ENCODE measurements around the gene SGIP1. TPM values are rescaled to one million over a fixed set of nuclear protein-coding genes. Genes with fewer than 3 reads are reported as not detected.
"Not testable (repeated sequence)": the region's sequence is repeated elsewhere in the genome, so short reads cannot be mapped to it uniquely, and the experiment has no call there.

SGIP1 gene
- total RNA-seq, 2 experiments from 2014 or later = not detected

DNA sequence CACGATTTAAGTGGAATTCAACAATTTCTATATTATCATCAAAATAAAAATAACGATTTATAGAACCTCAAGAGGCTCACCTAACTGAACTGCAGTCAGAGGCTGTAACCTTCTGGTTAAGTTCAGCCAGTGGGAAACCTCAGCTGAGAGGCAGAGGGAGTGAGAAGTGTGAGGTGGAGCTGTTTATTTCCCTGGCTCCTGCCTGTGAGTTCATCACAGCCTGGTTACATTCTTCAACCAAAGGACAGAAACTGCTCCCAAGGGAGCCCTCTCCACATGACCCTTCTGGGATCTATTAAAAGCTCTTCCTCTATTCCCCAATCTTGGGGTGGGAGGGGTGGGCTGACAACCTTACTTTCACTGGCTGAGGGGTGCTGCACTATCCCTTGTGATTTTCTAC, 240.5 kb downstream of the SGIP1 start:
- Mint-ChIP-seq H3K4me3 (no peak overlapping the region), H3K9me3 (no peaks in the 10 kb centered on the region), H3K27me3 (peaks cover 4% of the 10 kb centered on the region), H3K36me3 (no peaks in the 10 kb centered on the region), H3K27ac (no peak overlapping the region), H3K4me1 (peaks cover 21% of the 10 kb centered on the region)
- no peak for DNase-seq

- Mint-ChIP-seq H3K4me1 (peaks cover 9% of the 10 kb centered on the region), H3K9me3 (peaks cover 3% of the 10 kb centered on the region), H3K27ac (no peak overlapping the region), H3K27me3 (peaks cover 4% of the 10 kb centered on the region), H3K36me3 (no peaks in the 10 kb centered on the region), H3K4me3 (no peak overlapping the region)
- DNase-seq = no peak
Measured at GRCh38 chr1:66775646-66776045, 241.7 kb downstream of the SGIP1 start.

DNA sequence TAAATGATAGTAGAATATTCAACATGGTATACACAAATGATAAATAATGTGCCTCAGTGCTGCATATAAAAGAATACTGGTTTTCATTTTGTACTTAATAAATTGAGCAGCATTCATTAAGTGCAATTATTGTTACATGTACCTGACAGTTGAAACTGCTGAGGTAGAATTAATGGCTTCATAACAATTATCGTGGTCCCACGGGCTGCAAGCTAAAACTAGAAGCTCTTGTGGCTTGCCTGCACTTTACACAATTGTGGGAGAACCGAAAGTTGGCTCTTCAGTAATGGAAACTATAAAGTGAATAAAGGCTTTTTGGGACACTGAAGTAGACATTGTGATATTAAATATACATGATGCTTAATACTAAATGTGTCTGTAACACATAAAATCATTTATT, 243.9 kb downstream of the SGIP1 start:
- Mint-ChIP-seq H3K27ac (no peak overlapping the region), H3K9me3 (peaks cover 5% of the 10 kb centered on the region), H3K4me1 (peaks cover 5% of the 10 kb centered on the region), H3K36me3 (no peaks in the 10 kb centered on the region), H3K27me3 (peaks cover 4% of the 10 kb centered on the region), H3K4me3 (no peak overlapping the region)
- DNase-seq = no peak

DNA sequence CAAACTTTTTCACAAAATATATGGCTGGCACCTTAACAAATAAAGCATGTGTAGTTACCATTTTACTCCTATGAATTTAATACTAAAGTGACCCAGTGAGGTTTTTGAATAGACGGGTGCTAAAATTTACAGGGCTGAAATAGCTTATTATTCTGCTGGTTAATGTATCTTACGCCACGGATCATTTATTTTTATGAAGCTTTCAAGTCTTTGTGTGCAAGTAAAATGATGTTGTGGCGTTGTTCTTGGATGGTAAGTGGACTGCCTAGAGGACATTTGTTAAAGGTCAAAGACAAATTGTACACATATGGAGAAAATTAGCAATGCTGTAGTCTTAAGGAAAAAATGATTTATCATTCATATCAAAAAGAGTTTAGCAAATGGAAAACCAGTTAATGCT, 244.3 kb downstream of the SGIP1 start:
- no peak overlapping the region for H3K4me3 Mint-ChIP-seq
- H3K36me3 Mint-ChIP-seq = no peaks in the 10 kb centered on the region
- peaks cover 5% of the 10 kb centered on the region for H3K9me3 Mint-ChIP-seq
- DNase-seq = no peak
- H3K27me3 Mint-ChIP-seq = peaks cover 4% of the 10 kb centered on the region
- no peak overlapping the region for H3K27ac Mint-ChIP-seq
- H3K4me1 Mint-ChIP-seq = peaks cover 5% of the 10 kb centered on the region

DNA sequence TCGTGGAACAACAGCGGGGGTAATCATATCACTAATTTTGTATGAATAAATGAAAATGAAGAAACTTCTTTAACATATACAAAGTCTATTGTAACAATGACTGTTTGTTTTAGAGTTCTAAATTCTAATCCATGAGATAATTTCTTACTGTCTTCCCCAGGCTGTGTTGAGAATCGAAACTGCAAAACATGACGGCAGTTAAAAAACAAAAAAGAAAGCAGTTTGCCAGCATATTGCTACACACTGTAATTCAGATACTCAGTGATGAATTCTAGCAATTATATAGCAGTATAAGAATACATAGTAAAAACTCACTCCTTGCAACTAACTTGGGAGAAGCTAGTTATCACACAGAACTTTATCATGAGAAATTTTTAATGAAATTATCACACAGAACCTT, 245.0 kb downstream of the SGIP1 start:
- Mint-ChIP-seq H3K36me3 (peaks cover under 1% of the 10 kb centered on the region), H3K9me3 (peaks cover 5% of the 10 kb centered on the region), H3K27me3 (peaks cover 4% of the 10 kb centered on the region), H3K4me1 (peaks cover 5% of the 10 kb centered on the region), H3K4me3 (no peak overlapping the region), H3K27ac (no peak overlapping the region)
- no peak for DNase-seq

GRCh38 chr1:66779475-66780078, 245.6 kb downstream of the SGIP1 start:
- peaks cover 4% of the 10 kb centered on the region for H3K27me3 Mint-ChIP-seq
- H3K36me3 Mint-ChIP-seq = peaks cover 2% of the 10 kb centered on the region
- no peak for DNase-seq
- H3K4me1 Mint-ChIP-seq = peaks cover 5% of the 10 kb centered on the region
- H3K4me3 Mint-ChIP-seq = no peak overlapping the region
- no peak overlapping the region for H3K27ac Mint-ChIP-seq
- H3K9me3 Mint-ChIP-seq = peaks cover 7% of the 10 kb centered on the region

DNA sequence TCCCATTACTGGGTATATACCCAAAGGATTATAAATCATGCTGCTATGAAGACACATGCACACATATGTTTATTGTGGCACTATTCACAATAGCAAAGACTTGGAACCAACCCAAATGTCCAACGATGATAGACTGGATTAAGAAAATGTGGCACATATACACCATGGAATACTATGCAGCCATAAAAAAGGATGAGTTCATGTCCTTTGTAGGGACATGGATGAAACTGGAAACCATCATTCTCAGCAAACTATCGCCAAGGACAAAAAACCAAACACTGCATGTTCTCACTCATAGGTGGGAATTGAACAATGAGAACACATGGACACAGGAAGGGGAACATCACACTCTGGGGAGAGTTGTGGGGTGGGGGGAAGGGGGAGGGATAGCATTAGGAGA, 251.8 kb downstream of the SGIP1 start:
- not testable (repeated sequence) for H3K36me3 Mint-ChIP-seq, H3K4me3 Mint-ChIP-seq, DNase-seq, H3K9me3 Mint-ChIP-seq, H3K27ac Mint-ChIP-seq, H3K27me3 Mint-ChIP-seq
- peaks cover 27% of the 10 kb centered on the region for H3K4me1 Mint-ChIP-seq

DNA sequence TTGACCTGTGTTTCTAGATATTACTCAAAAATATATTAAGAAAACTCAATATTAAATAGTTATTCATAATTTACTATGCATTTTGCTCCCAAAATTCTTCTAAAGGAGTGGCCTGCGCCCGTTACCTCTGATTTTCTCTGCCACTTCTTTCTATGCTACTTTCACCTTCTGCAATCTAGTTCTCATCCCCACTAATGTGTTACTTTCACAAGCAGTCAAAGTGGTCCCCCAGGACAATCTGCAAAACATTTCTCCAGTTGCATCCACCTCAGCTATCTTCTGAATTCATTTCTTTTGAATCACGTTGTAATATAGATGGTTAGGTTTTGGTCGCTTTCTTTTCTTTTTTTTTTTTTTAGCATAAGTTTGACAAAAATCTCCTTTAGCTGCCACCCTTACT, 253.7 kb downstream of the SGIP1 start:
- Mint-ChIP-seq H3K36me3 (peaks cover 2% of the 10 kb centered on the region), H3K27me3 (no peaks in the 10 kb centered on the region), H3K9me3 (peaks cover 2% of the 10 kb centered on the region), H3K27ac (peak overlapping the region; percentile 76), H3K4me1 (peaks cover 27% of the 10 kb centered on the region), H3K4me3 (peak overlapping the region; percentile 62)
- no peak for DNase-seq

GRCh38 chr1:66788231-66788939, 254.4 kb downstream of the SGIP1 start:
- DNase-seq = peak; percentile 53
- peaks cover 2% of the 10 kb centered on the region for H3K36me3 Mint-ChIP-seq
- H3K27me3 Mint-ChIP-seq = no peaks in the 10 kb centered on the region
- peaks cover 27% of the 10 kb centered on the region for H3K4me1 Mint-ChIP-seq
- H3K27ac Mint-ChIP-seq = peak overlapping the region; percentile 76
- peaks cover 2% of the 10 kb centered on the region for H3K9me3 Mint-ChIP-seq
- peak overlapping the region; percentile 62 for H3K4me3 Mint-ChIP-seq

DNA sequence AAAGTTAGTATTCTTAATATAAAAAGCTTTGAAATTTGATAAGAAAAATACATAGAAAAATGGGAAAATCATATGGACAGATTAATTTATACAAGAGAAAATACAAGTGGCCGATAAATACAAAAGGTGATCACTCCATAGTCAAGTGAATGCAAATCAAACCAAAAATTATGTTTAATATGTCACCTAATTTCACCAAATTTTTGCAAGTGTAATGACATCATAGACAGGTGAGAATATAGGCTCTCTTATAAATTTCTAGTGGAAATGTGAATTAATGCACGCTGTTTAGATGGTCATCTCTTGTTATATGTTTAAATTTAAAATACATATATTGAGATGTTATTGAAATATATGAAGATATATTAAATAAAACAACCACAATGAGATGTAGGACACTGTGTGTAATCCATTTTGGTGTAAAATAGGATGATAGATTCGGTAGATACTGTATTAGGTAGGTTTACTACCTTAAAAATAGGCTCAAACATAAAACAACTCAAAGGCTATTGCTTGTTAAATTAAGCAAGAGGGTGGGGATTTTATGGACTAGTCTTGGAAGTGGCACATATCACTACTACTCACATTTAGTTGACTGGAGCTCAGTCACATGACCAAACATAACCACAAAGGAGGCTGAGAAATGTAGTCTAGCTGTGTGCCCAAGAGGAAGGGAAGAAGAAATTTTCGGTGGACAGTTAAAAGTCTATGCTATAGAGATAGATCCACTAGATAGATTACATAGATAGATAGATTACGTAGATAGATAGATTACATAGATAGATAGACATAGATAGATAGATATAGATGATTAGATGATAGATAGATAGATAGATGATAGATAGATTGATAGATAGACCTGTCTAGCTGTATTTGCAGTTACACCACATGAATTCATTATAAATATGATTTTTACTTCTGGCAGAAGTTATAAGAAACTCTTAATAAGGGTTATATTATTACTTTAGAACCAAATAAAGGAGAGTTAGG, 258.0 kb downstream of the SGIP1 start:
- no peak for DNase-seq
- Mint-ChIP-seq H3K9me3 (no peaks in the 10 kb centered on the region), H3K27ac (no peak overlapping the region), H3K4me3 (no peak overlapping the region), H3K27me3 (no peaks in the 10 kb centered on the region), H3K4me1 (peaks cover 20% of the 10 kb centered on the region), H3K36me3 (no peaks in the 10 kb centered on the region)

DNA sequence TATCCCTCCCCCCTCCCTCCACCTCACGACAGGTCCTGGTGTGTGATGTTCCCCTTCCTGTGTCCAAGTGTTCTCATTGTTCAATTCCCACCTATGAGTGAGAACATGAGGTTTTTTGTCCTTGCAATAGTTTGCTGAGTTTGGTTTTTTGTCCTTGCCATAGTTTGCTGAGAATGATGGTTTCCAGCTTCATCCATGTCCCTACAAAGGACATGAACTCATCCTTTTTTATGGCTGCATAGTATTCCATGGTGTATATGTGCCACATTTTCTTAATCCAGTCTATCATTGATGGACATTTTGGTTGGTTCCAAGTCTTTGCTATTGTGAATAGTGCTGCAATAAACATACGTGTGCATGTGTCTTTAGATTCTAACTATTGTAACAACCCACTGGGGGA, 261.9 kb downstream of the SGIP1 start:
- H3K27me3 Mint-ChIP-seq, H3K9me3 Mint-ChIP-seq, DNase-seq, H3K4me1 Mint-ChIP-seq, H3K4me3 Mint-ChIP-seq, H3K27ac Mint-ChIP-seq, H3K36me3 Mint-ChIP-seq: not testable (repeated sequence)

Other genes with a start within 250 kb of the SGIP1 start
- not detected for gene DYNLT5, start 218.3 kb downstream of the SGIP1 start, total RNA-seq

Measured in activated naive CD8-positive, alpha-beta T cell treated with anti-CD3 and anti-CD28 coated beads for 36 hours (primary cell).